Activated CD4-positive, alpha-beta T cell treated with anti-CD3 and anti-CD28 coated beads for 24 hours (primary cell): Measurements from ENCODE around the gene NWD2.
A peak's percentile ranks its signal among the peaks of the same experiment; 100 is the strongest.

Experiments used
- DNase-seq, 2 donors: peaks; one replicate each; pipeline ENCODE4 v3.0.0-alpha.2; 2020; ENCODE audit warnings: low read depth in 2 of 2

Gene NWD2

DNA sequence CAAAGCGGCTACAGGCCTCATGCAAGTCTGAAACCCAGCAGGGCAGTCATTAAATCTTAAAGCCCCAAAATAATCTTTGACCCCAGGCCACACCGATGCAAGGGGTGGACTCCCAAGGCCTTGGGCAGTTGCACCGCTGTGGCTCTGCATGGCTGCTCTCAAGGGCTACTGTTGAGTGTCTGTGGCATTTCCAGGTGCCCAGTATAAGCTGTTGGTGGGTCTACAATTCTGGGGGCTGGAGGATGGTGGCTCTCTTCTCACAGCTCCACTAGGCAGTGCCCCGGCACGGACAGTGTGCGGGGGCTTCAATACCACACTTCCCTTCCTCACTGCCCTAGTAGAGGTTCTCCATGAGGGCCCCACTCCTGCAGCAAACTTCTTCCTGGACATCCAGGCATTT lies 60.1 kb downstream of the NWD2 start:
- DNase-seq = no peak

GRCh38 chr4:37305984-37306383 lies 61.4 kb downstream of the NWD2 start:
- no peak for DNase-seq

DNA sequence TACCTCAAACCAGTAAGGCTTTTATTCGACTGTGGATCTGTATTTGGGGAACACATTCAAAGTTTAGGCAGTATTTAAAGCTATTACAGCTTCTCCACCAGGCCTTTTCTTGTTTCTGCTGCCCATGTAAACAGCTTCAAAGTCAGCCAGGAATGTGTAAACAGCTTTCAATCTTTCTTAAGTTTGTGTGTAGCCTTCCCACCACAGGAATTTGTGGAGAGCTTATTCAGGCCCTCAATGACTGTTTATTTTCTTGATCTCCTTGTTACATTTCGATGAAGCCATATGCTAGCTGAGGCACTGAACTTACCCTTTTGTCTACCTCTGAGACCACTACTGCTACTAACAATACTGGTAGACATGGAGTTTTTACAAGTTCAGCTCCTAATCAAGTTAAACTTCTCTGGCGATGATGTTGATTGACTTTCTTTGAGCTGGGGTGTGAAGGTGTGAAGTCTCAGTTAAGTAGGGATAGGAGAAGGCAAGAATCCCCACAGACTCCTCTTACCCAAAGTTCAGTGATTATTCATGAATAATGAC lies 72.6 kb downstream of the NWD2 start:
- no peak for DNase-seq

GRCh38 chr4:37320513-37321235 lies 76.1 kb downstream of the NWD2 start:
- DNase-seq = no peak

DNA sequence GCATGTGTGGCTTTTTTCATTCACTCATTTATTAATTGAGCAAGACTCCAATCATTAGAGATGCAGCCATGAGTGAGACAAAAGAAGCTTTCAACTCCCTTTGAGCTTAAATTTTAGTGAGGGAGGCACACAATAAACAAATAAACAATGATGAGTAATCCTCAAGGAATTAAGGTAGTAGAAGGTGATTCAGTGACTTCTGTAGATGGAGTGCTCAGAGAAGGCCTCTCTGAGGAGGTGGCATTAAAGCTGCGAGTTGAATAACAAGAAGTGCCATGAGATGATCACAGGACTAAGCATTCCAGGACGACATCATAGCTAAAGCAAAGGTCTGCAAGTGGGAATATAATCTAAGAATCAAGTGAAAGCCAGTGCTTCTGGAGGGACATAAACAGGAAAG lies 77.6 kb downstream of the NWD2 start:
- no peak for DNase-seq

- DNase-seq = no peak
Measured at GRCh38 chr4:37324546-37324945, 80.0 kb downstream of the NWD2 start.

- no peak for DNase-seq
Measured at GRCh38 chr4:37326852-37327251, 82.3 kb downstream of the NWD2 start.

DNA sequence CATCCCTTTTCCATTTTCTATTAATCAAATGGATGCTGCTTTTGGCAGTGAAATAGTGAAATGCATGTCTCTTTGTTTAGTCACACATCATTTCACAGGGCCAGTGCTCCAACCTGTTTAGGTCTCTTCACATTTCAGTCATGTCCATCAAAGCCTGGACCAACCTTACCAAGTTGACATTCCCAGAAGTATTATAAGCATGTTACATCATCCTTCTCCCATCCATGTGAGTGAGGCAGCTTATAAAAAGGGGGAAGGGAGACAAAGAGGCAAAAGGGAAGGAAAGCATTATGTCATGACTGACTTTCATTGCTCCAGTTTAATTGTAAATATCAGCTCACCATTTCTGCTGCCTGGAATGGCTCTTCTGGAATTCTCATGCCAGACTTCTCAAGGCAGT lies 94.4 kb downstream of the NWD2 start:
- no peak for DNase-seq

- DNase-seq = no peak
Measured at GRCh38 chr4:37358748-37359147, 114.2 kb downstream of the NWD2 start.

GRCh38 chr4:37359261-37359660 lies 114.7 kb downstream of the NWD2 start:
- no peak for DNase-seq

DNA sequence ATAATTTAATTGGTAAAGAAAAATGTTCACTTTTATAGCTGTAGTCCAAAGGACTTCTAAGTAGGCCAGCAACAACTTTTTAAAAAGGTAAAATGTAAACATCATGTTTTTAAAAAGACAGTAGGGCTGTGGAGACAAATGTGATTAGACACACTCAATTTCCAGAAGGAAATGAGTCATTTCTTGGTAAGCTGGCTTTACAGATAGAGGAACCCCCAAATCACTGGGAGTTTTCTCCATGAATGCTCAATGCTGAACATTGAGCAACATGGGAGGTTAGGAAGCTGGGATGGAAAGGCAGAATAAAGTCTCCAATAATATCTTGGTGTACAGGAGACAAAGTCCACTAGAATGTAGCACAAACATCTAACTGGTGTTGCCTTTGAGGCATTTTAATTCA lies 121.3 kb downstream of the NWD2 start:
- DNase-seq = no peak

- no peak for DNase-seq
Measured at GRCh38 chr4:37367901-37368300, 123.4 kb downstream of the NWD2 start.

DNA sequence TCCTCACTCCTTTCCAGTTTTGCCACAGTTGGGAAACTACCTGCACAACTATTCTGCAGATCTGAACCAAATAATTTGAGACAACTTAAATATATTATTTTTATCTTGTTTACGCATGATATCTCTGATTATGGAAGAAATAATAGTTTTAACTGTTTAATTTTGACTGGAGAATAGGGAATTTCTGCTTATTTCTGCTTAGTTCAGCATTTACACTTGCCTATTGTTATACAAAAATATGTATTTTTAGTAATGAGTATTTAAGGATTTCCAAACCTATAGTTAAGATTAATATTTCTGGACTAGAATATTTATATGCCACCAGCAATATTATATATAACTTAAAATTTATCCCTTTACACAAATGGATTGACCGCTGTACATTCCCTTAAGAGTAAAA lies 125.5 kb downstream of the NWD2 start:
- no peak for DNase-seq

GRCh38 chr4:37381040-37381668 lies 136.6 kb downstream of the NWD2 start:
- DNase-seq = no peak

DNA sequence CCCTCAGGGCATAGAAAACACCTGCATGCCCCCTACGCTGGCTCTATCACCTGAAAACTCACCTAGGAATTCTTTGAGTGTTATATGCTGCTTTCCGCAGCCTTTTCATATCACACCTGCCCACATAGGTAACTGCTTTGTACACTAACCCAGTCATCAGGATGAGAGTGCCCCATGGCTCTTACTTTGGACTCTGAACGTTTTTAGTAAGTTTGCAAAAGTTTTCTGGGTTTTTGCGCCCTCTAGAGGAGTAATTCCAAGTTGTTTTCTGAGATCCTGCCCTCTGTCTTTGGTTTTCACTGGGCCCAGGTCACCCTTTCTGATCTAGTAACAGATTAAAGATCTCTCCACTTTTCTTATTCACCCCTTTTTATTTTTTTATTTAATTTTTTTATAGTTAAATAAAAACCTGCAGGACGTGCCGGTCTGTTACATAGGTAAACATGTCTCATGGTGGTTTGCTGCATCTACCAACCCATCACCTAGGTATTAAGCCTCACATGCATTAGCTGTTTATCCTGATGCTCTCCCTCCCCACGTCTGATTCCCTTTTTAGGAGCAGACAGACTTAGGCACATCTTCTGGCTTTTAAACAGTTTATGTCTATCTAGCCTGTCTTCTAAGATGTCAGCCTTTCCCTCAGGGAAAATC lies 139.2 kb downstream of the NWD2 start:
- DNase-seq = no peak

- no peak for DNase-seq
Measured at GRCh38 chr4:37385424-37385823, 140.9 kb downstream of the NWD2 start.

DNA sequence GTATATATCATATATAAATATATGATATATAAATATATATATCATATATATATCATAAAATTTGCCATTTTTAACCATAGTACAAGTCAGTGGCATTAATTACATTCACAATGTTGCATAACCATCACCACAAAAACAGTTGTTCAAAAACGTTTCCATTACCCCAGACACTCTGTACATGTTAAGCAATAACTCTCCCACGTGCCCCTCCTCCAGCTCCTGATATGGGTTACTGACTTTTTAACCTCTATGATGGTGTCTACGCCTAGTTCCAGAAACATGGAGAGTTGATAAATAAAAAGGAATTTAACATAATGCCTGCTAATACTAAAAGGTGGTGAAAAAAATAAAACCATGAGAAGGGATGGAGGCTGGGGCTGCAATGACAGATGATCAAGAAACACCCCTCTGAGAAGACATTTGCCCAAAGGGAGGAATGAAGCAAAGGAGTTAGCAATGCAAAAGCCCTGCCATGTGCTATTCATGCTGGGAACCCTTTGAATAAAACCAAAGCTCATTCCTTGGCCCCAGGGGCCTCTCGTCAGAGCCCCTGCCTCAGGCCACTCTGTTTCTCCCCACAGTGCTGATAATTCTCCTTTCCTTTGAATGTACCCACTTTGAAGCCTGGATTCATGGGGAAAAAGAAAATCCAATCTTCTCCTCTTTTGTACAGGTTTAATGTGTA lies 144.3 kb downstream of the NWD2 start:
- no peak for DNase-seq

DNA sequence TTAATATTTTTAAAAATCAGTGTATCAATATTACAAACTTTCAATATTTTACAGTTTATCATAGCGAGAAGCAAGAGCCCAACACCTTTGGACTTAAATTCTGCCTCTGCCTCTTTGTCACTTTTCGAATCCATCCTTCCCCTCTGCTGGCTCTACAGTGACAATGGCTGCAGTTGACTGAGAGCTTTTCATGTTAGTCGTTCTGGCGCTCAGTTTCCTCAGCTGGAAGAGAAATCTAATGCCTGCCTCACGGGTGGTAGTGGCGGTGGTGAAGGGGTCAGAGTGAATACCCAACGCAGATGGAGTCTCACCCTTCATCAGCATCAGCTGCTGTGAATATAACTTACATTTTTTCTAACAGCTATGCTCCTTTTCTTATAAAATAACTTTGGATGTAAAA lies 144.8 kb downstream of the NWD2 start:
- no peak for DNase-seq

GRCh38 chr4:37389967-37390580 lies 145.5 kb downstream of the NWD2 start:
- peak in 1 of 2 donors; percentile 20 for DNase-seq

DNA sequence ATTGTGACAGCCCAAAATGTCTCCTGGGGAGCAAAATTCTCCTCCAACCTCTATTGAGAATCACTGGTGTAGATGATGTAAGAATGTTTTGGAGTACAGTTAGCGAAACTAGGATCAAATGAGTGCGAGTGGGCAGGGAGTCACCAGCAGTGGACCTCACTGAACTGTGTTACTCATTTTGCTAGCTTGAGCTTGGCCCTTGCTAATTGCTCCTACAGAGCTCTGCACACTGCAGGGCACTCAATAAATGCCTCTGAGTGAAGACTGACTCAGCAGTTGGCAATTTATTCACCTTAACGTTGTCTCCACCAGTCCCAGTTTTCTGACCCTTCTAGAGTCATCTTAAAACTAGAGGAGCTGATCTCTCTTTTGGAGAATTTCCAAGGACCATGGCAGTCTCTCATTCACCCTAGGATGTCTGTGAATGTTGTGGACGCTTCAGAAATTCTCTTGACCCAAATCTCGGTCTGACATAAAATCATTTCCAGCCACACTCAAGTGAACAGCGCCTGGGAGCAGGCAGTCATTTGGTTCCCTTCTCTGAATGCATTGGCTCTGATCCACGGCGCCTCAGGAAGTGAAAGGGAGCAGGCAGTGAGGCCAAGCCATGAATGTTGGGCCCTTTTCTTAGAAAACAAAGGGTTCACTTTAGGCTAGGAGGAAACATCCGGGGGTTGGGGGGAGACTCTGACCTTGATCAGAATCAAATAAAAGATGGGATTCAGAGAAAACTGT lies 148.1 kb downstream of the NWD2 start:
- no peak for DNase-seq

DNA sequence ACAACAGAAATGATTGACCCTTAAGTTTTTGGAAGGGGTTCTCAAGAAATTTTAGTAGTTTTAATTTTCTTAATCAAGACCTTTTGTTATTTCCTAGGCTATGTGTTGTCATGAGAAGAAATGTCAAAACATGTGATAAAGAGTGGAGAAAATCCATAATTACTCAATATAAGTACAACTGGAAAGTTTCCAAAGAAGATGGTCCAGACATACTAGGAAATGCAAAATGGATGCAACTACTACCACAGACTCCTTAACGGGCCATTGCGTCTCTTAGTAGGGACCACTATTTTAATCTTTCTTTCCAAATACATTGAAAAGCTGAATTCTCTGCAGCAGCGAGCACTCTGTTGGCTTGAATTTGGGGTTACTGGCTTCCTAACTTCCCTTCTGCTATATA lies 148.8 kb downstream of the NWD2 start:
- no peak for DNase-seq
